NCI-H524 (cell line): ENCODE results near the gene GLRA3.
"Not testable (repeated sequence)": the region's sequence is repeated elsewhere in the genome, so short reads cannot be mapped to it uniquely, and the experiment has no call there.

ENCODE experiments used
- DNase-seq, 2 experiments: peaks; one replicate each; lab custom pipeline; 2025; lab: John Stamatoyannopoulos, UW

The GLRA3 gene

DNA sequence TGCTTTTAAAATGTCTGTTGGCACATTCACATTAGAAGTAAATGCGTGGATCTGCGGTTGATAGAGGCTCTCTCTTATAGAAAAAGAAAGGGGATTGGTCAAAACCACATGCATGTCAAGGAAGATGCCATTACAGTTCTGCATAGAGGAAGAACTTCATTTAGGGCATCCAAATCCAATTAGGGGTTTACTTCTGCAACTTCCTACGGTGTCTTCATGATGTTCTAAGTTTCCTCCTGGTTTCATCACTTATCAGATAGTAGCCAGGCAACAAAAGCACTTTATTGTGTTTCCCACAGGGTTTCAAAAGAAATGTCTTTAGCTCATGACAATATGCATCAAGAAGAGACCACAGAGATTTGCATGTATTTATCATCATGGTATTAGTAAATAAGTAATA lies 170.8 kb downstream of the GLRA3 start:
- no peak for DNase-seq

DNA sequence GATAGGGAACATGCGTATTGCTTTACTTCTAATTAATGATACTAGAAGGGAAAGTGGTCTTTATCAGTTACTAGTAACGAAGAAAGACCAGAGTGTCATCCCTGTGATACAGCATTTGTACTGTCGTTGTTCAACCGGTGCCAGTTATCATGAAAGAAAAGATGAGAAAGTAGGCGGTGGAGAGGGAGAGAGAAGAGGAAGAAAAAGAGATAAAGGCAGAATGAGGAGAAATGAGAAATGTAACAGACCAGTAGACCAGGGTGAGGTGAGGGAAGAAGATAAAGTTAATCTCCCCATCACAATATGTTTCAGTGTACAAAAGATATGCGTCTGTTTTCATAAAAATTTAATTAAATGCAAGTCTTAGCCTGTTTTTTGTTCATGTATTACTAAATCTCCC lies 171.6 kb downstream of the GLRA3 start:
- DNase-seq = no peak

DNA sequence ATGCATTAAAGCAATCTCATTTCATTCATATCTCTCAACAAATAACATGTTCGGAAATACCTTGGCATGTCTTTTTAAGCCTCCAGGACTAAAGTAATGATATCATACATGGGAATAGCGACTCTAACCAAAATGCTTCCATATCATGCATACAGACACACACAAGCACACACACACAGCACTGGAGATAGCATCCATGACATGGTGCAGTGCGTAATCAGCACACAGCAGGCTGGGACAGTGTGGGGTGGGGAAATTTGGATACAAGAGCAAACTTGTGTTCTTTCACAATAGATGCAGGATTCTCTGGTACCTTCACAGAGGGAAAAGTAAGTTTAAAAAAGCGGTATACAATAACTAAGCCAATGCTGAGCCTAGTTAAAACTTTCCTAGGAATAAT lies 174.4 kb downstream of the GLRA3 start:
- no peak for DNase-seq

DNA sequence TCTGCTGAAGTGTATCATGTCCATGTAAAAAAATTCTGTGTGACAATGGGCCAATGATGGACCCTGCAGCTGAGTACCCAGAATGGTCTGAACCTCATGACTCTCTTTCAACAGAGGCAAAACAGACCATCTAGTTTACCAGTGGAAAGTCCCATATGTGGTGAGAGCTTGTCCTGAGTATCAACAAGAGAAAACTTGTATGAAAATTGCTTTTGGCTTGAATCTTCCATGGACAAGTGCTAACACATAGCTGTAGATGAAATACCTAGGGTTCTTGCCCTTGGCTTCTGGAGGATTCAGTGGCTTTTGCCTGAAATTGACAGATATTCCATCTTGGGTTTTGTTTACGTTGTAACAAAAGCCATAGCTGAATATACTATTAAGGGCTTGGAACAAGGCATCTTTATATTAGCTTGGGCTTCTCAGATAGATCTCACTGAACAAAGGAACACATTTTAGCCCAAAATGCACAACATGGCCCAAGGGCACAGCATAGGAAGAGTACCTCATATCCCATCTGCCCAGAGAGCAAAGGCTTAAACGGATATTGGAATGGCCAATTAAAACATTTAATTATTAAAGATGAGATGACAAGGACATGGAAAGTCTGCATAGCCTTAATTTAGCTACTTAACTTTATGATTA lies 178.2 kb downstream of the GLRA3 start:
- no peak for DNase-seq

DNA sequence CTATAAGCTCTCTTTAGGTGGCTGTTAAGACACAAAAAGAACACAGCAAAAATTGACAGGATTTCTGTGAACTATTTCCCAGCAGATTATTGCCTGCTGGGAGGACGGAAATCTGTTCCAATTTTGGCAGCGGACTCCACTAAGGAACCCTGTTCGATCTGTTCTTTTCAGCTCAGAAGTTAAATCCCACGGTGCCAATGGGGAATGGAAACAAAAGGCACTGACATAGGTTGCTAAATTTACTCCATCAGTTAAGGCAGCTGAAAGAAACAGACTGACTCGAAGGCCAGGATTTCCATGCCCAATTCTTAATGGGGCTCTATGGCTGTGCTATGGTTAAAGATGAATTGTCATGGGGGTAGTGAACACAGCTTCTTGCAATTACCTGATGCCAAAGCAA lies 180.2 kb downstream of the GLRA3 start:
- DNase-seq = no peak

DNA sequence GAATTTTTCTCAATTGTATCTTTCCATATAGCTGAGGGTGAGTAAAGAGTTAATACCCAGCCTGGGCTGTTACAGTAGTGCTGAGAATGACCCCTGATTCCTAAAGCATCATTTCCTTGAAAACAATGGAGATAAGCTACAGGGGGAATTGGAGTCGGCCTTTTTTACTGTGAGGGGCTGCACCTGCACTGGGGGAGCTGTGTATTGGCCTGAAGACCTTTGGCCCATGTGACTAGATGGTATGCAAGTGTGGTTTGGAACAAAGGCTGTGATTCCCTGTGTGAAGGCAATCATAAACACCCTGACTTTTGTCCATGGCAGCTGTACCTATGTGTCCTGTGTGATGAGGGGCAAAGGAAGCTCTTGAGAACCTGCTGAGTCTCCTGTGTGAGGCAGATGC lies 182.7 kb downstream of the GLRA3 start:
- no peak for DNase-seq

DNA sequence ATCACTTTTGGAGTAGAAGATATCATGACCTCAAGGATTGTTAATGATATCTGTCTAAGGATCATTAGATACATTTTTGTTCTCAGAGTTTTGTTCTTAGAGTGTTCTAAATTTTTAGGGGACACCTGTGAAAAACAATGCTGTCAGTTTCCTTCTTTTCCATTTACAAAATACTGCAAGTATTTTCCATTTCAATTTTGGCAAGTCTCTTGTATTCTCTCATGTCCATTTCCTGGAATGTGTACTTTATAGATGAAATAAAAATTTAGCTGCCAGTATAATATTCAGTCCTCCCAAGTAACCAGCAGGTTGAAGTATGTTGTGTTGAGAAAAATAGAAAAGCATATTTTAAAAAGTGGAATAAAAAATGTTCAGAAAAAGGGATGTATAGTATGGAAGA lies 188.9 kb downstream of the GLRA3 start:
- DNase-seq = no peak

DNA sequence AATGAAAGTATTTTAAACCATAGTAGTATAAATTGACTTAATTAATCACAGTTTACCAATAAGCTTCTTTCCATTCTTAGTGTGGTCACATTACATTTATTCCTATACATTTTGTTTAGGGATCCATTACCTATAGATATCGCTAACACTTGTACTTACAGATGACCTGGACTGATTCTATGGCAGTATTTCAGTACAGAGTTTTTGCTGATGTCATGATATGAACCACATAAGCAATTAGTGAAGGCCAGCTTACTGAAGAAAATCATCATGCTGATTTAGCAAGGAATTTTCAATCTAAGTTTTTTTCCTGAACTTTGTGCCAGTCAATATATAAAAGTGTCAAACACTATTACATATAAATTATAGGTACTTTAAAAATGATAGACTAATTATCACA lies 193.3 kb downstream of the GLRA3 start:
- DNase-seq = no peak

DNA sequence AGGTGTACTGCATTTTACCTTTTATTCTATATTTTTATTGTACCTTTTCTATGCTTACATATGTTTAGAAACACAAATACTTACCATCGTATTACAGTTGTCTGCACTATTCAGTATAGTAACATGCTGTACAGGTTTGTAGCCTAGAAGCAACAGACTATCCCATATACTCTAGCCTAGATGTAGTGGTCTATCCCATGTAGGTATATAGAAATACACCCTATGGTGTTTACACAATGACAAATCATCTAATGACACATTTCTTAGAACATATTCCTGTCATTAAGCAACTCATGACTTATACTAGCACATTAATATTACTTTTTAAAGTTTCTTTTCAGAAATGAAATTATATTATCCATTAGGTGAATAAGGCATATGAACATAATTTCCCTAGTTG lies 195.6 kb downstream of the GLRA3 start:
- DNase-seq = no peak

DNA sequence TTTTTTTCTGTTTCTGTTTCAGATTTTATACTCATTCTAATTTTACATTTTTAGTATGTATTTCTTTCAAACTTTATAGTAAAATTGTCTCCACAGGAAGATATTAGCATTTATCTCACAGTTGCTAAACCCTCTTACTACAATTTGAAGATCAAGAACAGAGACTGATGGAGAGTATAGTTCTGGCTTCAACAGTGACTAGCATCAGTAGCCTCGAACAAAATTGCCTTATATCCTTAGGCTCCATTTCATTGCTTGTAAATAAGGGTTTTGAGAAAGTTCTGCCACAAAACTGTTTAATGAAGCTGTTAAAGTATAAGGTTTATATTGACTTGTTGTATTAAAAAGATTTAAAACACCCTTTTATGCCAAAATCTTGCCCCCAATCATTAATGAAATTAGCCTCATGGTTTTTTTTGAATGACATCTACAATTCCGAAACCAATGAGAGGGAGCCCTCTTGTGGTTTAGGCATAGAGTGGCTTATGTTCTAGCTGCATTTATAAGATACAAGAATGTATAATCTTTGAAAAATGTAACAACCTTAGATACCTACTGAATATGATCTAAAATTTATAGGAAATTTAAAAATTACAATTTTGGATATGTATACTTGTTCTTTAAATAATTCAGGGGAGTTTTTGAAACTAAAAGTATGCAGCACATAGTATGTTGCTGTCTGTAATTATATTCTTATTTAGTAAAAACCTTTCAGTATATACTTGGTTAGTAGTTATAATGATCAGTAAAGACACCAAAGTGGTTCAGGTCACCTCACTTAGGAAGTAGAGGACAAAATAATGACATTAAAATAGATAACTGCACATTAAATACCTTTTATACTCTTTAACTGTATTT lies 196.9 kb downstream of the GLRA3 start:
- peak; percentile 12 to 25 for DNase-seq

DNA sequence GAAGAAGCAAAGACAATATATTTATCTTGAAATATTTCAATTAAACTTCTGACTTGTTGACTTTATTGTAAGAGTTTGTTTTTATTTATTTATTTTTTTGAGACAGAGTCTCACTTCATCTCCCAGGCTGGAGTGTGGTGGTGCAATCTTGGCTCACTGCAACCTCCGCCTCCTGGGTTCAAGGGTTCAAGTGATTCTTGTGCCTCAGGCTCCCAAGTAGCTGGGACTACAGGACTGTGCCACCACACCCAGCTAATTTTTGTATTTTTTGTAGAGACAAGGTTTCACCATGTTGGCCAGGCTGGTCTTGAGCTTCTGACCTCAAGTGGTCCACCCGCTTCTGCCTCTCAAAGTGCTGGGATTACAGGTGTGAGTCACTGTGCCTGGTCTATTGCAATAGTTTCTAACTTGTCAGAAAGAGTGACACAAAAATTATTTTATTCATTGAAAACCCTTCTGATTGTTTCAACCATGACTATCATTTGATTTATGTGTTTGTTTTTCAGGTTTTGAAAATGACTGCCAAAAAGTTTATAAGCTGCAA lies 199.1 kb downstream of the GLRA3 start:
- DNase-seq = not testable (repeated sequence)

DNA sequence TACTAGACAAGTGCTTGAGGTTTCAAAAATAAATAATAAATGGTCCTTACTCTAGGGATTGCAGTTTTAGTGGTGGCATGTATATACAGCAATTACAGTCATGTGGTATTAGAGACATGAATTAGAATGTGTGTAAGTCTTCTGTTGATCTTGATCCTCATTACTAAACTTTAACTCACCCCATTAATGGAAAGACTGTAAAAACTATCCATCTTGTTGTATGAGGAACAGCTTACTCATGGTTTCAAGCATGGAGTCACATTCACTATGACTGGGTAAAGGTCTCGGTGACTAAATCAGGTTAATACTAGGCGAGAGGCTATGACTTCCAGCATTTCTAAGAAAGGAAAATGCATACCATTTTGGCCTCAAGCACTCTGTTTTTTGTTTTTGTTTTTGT lies 199.8 kb downstream of the GLRA3 start:
- no peak for DNase-seq

DNA sequence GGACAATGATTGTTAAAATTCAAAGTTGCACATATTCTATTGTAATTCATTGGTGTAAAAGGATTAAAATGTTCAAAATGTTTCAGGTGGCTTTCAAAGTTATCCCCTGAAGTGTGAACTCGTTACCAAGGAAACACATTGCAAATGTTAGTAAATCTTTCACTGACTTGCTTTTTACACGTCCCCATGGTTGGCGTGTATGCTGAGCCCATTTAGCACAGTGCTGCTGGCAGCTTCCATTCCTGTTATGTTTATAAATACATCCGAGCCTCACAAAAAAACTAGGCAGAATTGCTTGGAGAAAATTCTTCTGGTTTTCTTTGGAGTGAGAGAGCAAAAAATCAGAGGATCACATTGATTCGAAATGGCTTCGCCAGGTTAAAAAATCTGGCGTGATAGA lies 200.9 kb downstream of the GLRA3 start:
- DNase-seq = no peak

DNA sequence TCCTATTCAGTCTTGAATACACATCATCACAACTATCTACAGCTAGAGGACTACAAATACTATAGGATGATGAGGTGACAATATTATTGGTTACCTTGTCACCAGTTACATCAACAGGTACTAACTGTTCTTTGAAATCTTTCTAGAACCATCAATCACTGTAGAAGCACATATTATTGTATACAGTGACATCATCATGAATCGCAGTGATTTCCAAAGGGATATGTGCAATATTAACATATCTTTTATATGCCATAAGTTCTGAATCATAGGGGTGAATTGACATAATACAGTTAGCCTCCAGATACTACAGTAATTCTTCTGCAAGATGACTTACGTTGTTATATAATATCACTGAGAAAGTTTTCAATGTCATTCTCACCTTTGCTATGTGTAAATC lies 201.6 kb downstream of the GLRA3 start:
- no peak for DNase-seq

DNA sequence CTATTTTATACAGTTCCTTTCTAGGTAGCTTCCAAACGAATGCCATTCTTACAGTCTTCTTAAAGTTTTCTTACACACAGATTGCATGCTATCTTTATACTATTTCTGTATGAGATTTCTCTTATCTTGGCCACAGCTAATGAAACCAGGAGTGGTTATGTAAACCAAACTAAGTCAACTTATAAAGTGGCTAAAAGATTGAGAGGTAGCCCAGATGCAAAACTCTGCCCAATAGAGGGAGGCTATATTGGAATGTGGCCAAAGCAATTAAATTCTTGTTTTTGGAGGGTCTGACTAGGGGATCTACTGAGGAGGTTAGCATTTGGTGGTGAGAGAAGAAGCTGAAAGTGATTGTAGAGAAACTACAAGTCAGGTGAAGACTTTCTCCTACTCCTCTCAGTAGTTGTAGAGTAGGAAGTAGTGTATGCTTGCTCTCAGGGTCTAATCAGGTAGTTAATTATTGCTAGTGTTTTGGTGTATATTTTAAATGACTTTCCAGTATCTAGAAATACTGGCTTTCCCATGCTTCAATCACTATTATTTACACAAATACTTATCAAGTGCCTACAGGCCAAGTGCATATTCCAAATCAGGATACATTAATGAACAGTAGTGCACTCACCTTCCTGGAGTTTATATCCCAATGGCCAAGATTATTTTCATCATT lies 202.6 kb downstream of the GLRA3 start:
- DNase-seq = no peak

DNA sequence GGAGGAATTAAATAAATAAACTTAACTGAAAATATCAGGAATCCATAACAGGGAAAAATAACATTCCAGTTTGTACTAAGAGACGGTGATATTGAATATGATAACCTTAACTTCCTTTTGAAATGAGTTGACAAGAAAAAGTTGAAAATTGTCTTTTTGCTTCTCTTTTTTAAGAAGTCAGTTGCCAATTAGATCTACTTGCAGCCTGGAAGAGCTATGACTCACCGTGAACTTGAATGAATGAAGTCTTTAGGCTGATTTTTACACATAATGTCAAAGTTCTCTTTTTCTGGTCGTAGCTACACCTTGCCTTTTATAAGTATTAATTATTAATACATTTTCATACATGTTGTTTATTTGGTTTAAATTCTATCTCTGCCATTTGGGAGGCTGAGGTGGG lies 212.4 kb downstream of the GLRA3 start:
- no peak for DNase-seq

DNA sequence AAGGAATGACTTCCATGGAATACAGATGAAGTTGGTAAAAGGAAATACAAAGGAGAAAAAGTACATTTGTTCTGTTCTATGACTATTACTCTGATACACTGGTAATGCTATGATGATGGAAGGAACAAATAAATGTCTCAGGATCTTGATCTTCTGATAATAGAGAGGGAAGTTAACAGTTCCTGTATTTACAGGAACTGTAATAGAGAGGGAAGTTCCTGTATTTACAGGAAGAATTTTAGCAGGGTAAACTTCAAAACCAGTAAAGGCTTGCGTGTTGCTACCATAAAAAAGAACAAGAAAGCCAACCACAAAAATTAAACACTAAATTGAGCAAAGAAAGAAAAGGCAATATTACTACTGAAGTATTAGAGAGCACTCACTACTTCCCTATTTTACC lies 215.1 kb downstream of the GLRA3 start:
- DNase-seq = no peak

DNA sequence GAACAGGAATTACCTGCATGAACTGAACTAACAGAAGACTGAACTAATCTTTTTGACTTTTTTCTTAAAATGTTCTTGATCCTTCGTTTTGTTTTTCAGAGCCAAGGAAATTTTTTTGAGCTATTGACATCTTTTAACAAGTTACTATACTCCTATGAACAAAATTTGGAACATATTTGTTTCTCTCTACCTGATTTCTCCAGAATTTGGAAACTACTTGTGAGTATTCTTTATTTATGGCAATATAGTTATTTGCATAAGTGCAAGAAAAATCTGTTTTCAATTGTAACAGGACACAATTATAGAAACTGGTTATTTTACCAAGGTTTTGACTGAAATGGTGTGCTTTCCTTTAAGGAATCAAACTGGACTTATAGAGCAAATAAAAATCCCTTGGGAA lies 217.3 kb downstream of the GLRA3 start:
- DNase-seq = no peak

DNA sequence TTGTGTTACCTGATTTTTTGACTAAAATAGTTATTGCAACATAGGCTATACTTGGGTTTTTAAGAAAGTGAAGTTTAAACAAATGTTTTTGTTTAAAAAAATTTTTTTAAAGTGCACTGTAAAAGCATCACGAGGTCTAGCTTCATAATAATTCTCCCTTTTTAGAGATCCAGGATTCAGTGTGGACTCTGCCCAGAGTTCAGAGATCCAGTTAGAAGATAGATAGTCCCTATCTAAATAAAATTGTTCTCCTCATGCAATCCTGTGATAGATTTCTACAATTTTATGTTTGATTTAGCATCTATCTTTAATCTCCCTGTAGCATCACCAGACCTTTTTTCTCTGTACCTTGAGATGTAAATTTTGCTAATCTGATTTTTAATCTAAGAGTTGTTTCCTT lies 221.3 kb downstream of the GLRA3 start:
- no peak for DNase-seq

DNA sequence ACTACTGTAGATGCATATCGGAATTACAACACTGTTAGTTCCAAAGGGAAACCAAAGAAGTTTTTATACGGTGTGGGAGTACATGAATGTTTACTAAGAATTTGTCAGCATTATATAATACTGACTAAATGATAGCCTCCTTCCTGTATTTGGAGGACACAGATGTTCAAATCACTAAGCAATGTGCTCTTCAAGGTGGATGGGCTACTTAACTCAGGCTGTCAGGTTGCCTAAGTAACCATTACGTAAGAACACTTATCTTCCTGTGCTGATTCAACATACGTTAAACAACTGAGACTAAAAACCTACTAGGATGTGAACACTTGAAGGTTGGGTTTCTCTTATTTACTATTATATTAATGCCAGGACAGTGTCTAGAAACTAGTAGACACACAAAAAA lies 224.8 kb downstream of the GLRA3 start:
- peak; percentile 33 to 82 for DNase-seq

DNA sequence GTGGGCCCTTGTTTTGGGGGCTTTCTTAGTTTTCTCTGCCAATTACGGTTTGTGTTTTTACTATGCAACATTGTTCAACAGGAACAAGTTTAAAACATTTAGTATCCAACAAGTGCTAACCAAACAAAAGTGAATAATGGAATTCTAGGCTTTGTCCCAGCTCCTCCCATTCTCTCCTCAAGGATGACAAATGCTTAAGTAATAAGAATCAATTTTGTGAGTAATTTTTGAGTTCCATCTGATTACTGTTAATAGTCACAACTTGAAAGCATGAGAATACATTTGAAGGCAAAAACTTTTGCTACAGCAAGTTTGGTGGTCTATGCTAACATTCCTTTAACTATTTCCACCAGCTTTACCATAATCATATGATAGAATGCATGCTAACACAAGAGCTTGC lies 228.7 kb downstream of the GLRA3 start:
- no peak for DNase-seq

DNA sequence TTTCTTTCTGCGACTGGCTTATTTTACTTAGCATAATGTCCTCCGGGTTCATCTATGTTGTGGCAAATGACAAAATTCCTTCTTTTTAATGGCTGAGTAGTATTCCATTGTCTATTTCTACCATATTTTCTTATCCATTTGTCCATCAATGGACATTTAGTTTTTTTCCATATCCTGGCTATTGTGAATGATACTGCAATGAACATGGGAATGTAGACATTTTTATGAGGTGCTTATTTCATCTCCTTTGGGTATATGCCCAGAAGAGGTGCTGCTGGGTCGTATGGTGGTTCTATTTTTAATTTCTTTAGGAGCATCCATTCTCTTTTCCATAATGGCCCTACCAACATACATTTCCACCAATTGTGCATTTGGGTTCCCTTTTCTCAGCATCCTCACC lies 230.2 kb downstream of the GLRA3 start:
- no peak for DNase-seq

DNA sequence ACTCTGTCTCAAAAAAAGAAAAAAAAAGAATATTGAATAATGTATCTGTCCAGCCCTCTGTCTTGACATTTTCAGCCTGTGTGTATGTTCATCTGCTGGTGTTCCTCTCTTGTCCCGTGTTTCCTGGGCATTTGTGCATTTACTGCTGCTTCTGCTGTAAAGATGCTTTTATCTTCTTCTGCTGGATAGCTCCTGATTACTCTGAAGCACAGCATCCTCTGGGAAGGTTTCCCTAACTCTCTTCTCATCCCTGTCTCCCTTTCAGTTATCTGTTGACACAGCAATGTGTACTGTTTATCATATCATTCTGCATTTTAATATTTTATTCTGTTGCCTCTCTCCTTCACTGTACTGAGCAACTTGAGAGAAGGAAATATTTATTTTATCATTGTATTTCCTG lies 232.5 kb downstream of the GLRA3 start:
- DNase-seq = no peak
